K562 (cell line): ENCODE results near the gene MANBA. TPM values are rescaled to one million over a fixed set of nuclear protein-coding genes. Genes with fewer than 3 reads are reported as not detected.
A peak's percentile ranks its signal among the peaks of the same experiment; 100 is the strongest.

Experiments
- HNRNPUL1 ChIP-seq: fragments of 200-400 bp; formaldehyde crosslinking; IDR thresholded peaks from 2 replicates; pipeline ENCODE4 v1.6.1; 2017; ENCODE audit warnings: low read length
- KDM1A ChIP-seq, 2 experiments: fragments of 450-650 bp; IDR thresholded peaks; 2 replicates each; pipeline ENCODE4 v1.6.1; 2016; ENCODE audit warnings: mild to moderate bottlenecking in 2 of 2
- MEF2D ChIP-seq: conservative IDR thresholded peaks from 2 replicates; pipeline ENCODE4 v1.6.1; 2016; ENCODE audit warnings: low read depth, missing genetic modification characterization, missing compliant biosample characterization
- TEAD4 ChIP-seq, 2 experiments: sonication (generic) in 1 of 2; formaldehyde crosslinking in 1 of 2; IDR thresholded peaks; 2 replicates each; pipeline versions ENCODE4 v1.6.1 to v1.8.0; 2012 to 2022; ENCODE audit warnings: borderline replicate concordance in 1 of 2, inconsistent platforms in 1 of 2, low read length in 1 of 2, mild to moderate bottlenecking in 1 of 2, missing genetic modification reagents in 1 of 2
- polyA plus RNA-seq, 8 experiments: library from polyadenylated mRNA; depleted of rRNA in 4 of 8; stranded (reverse) in 5 of 8; unstranded in 3 of 8; fragments of >200 nt; fragmentation: Nextera tagmentation in 2 of 8; fragmentation: Illumina TruSeq in 1 of 8; extraction: Ambion mirVana in 2 of 8; extraction: Trizol in 1 of 8; gene quantifications; 2 replicates each; pipeline versions ENCODE4 v1.2.1 to v1.2.3, GENCODE V29; 2011 to 2014; ENCODE audit warnings: inconsistent platforms in 1 of 8, missing spikeins in 1 of 8
- total RNA-seq, 7 experiments: library from RNA; depleted of rRNA in 6 of 7; stranded (reverse); fragments of >200 nt in 6 of 7; fragmentation: Illumina TruSeq in 2 of 7; extraction: Trizol in 2 of 7; gene quantifications; 2 replicates each; pipeline versions ENCODE4 v1.2.1 to v1.2.3, GENCODE V29; 2011 to 2021; ENCODE audit warnings: low replicate concordance in 1 of 7
- TF ChIP-seq, protein P1 (sequence below): fragments of 250-450 bp; sonication (Bioruptor Pico); IDR thresholded peaks from 2 replicates; pipeline ENCODE4 v1.8.0; 2022; ENCODE audit warnings: moderate library complexity, mild to moderate bottlenecking, inconsistent platforms
- TF ChIP-seq, protein P2 (sequence below): IDR thresholded peaks from 2 replicates; pipeline ENCODE4 v1.6.1; 2011; ENCODE audit warnings: borderline replicate concordance, low read depth, mild to moderate bottlenecking, moderate library complexity, low read length; ENCODE audit not compliant: insufficient read depth, poor library complexity, severe bottlenecking

Gene MANBA
- total and polyA plus RNA-seq, 9 of the 15 experiments (the other 6 are each of a cell fraction or from before 2014, with no cell fraction given), result 1.8 to 12.9 (median 7.7) TPM

GRCh38 chr4:102627831-102628523, 132.8 kb downstream of the MANBA start (continued):
- TF ChIP-seq, protein P1, sequence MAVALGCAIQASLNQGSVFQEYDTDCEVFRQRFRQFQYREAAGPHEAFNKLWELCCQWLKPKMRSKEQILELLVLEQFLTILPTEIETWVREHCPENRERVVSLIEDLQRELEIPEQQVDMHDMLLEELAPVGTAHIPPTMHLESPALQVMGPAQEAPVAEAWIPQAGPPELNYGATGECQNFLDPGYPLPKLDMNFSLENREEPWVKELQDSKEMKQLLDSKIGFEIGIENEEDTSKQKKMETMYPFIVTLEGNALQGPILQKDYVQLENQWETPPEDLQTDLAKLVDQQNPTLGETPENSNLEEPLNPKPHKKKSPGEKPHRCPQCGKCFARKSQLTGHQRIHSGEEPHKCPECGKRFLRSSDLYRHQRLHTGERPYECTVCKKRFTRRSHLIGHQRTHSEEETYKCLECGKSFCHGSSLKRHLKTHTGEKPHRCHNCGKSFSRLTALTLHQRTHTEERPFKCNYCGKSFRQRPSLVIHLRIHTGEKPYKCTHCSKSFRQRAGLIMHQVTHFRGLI, result no peak
- no peak for TF ChIP-seq HNRNPUL1
- TF ChIP-seq, protein P2, sequence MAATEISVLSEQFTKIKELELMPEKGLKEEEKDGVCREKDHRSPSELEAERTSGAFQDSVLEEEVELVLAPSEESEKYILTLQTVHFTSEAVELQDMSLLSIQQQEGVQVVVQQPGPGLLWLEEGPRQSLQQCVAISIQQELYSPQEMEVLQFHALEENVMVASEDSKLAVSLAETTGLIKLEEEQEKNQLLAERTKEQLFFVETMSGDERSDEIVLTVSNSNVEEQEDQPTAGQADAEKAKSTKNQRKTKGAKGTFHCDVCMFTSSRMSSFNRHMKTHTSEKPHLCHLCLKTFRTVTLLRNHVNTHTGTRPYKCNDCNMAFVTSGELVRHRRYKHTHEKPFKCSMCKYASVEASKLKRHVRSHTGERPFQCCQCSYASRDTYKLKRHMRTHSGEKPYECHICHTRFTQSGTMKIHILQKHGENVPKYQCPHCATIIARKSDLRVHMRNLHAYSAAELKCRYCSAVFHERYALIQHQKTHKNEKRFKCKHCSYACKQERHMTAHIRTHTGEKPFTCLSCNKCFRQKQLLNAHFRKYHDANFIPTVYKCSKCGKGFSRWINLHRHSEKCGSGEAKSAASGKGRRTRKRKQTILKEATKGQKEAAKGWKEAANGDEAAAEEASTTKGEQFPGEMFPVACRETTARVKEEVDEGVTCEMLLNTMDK, result no peak
- no peak for TF ChIP-seq MEF2D (tag)
- peak; percentile 34; the same call in 1 of the 2 replicates for TF ChIP-seq TEAD4 (IDR thresholded peaks at IDR 0.05; ENCODE audit: low read length)
- no peak for TF ChIP-seq TEAD4 (CRISPR knock-in tag; IDR thresholded peaks at IDR 0.05; ENCODE audit: borderline replicate concordance)
- peak; percentile 55 to 68; a peak in 3 of 4 replicates for TF ChIP-seq KDM1A (IDR thresholded peaks at IDR 0.05)
